ENCODE data around the gene MECR.

GRCh38 chr1:29270929-29271521 lies 40.3 kb upstream of the MECR start:
- TF ChIP-seq, protein P1, sequence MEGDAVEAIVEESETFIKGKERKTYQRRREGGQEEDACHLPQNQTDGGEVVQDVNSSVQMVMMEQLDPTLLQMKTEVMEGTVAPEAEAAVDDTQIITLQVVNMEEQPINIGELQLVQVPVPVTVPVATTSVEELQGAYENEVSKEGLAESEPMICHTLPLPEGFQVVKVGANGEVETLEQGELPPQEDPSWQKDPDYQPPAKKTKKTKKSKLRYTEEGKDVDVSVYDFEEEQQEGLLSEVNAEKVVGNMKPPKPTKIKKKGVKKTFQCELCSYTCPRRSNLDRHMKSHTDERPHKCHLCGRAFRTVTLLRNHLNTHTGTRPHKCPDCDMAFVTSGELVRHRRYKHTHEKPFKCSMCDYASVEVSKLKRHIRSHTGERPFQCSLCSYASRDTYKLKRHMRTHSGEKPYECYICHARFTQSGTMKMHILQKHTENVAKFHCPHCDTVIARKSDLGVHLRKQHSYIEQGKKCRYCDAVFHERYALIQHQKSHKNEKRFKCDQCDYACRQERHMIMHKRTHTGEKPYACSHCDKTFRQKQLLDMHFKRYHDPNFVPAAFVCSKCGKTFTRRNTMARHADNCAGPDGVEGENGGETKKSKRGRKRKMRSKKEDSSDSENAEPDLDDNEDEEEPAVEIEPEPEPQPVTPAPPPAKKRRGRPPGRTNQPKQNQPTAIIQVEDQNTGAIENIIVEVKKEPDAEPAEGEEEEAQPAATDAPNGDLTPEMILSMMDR (conservative IDR thresholded peaks at IDR 0.05 in 1 of 2, IDR thresholded peaks at IDR 0.05 in 1 of 2; ENCODE audit: extremely low read depth in 1 of 2, insufficient read depth in 1 of 2, low read depth in 1 of 2, low read length in 2 of 2) = no peak
- no peak for TF ChIP-seq EZH2 (IDR thresholded peaks at IDR 0.05; ENCODE audit: borderline replicate concordance, low read length)

Data from mammary epithelial cell (primary cell).